ENCODE results near the gene ZNF592. TPM values are rescaled to one million over a fixed set of nuclear protein-coding genes. Genes with fewer than 3 reads are reported as not detected.

The ZNF592 gene
- total RNA-seq, 2 experiments from 2014 or later: 25.5 to 30.8 TPM

GRCh38 chr15:84793431-84794161, 45.2 kb downstream of the ZNF592 start:
- Mint-ChIP-seq H3K36me3 (ENCODE audit: low read depth) (peaks cover 33% of the 10 kb centered on the region), H3K27ac (no peak overlapping the region), H3K4me1 (peaks cover 3% of the 10 kb centered on the region), H3K9me3 (ENCODE audit: low read depth) (no peaks in the 10 kb centered on the region), H3K27me3 (no peaks in the 10 kb centered on the region), H3K4me3 (no peak overlapping the region)
- POLR2A ChIA-PET: no interaction called here
- no peak for DNase-seq
- intact Hi-C loops (cut with DNase I, micrococcal nuclease): no loop called here
- CTCF ChIA-PET: interaction anchor here (0.8 to 0.9 kb wide), 2 partner anchors 14 to 102 kb away, joined by 3 read pairs; no protein-coding TSS in a partner anchor
- no peak for ATAC-seq

DNA sequence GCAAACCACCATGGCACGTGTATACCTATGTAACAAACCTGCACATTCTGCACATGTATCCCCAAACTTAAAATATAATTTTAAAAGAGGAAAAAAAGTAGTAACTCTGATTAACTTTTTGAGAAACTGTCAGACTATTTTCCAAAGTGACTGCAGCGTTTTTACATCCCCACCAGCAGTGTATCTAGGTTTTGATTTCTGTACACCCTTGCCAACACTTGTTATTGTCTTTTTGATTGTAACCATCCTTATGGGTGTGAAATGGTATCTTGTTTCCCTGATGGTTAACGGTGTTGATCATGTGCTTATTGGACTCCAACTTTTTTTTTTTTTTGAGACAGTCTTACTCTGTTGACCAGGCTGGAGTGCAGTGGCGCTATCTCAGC, 45.8 kb downstream of the ZNF592 start:
- H3K27me3 Mint-ChIP-seq: no peaks in the 10 kb centered on the region
- peaks cover 35% of the 10 kb centered on the region for H3K36me3 Mint-ChIP-seq (ENCODE audit: low read depth)
- no peak for ATAC-seq
- intact Hi-C loops (cut with DNase I, micrococcal nuclease): no loop called here
- POLR2A ChIA-PET: no interaction called here
- no peak overlapping the region for H3K4me3 Mint-ChIP-seq
- peaks cover 2% of the 10 kb centered on the region for H3K4me1 Mint-ChIP-seq
- CTCF ChIA-PET: interaction anchor here (0.8 kb wide), 1 partner anchor 15 kb away, joined by 3 read pairs; no protein-coding TSS in a partner anchor
- no peak for DNase-seq
- no peaks in the 10 kb centered on the region for H3K9me3 Mint-ChIP-seq (ENCODE audit: low read depth)
- H3K27ac Mint-ChIP-seq: no peak overlapping the region

- Mint-ChIP-seq H3K4me3 (no peak overlapping the region), H3K36me3 (ENCODE audit: low read depth) (peaks cover 42% of the 10 kb centered on the region), H3K27ac (no peak overlapping the region), H3K9me3 (ENCODE audit: low read depth) (no peaks in the 10 kb centered on the region), H3K4me1 (peaks cover 2% of the 10 kb centered on the region), H3K27me3 (no peaks in the 10 kb centered on the region)
- no peak for ATAC-seq
- ChIA-PET CTCF (no interaction called here), POLR2A (no interaction called here)
- no peak for DNase-seq
- intact Hi-C loops (cut with DNase I, micrococcal nuclease): no loop called here
These were observed 46.8 kb downstream of the ZNF592 start for GRCh38 chr15:84795186-84795585.

- Mint-ChIP-seq H3K4me1 (no peaks in the 10 kb centered on the region), H3K27ac (no peak overlapping the region), H3K27me3 (no peaks in the 10 kb centered on the region), H3K4me3 (no peak overlapping the region), H3K36me3 (ENCODE audit: low read depth) (peaks cover 37% of the 10 kb centered on the region), H3K9me3 (ENCODE audit: low read depth) (no peaks in the 10 kb centered on the region)
- POLR2A ChIA-PET: no interaction called here
- DNase-seq (no peak), ATAC-seq (no peak)
- intact Hi-C loops (cut with DNase I, micrococcal nuclease): no loop called here
- CTCF ChIA-PET: interaction anchor here (0.6 to 0.7 kb wide), 2 partner anchors 14 to 85 kb away, joined by 4 to 5 read pairs; no protein-coding TSS in a partner anchor
These were observed 48.8 kb downstream of the ZNF592 start for GRCh38 chr15:84797212-84797611.

GRCh38 chr15:84797801-84798200, 49.4 kb downstream of the ZNF592 start:
- Mint-ChIP-seq H3K27ac (no peak overlapping the region), H3K4me3 (no peak overlapping the region), H3K4me1 (no peaks in the 10 kb centered on the region), H3K36me3 (ENCODE audit: low read depth) (peaks cover 40% of the 10 kb centered on the region), H3K27me3 (no peaks in the 10 kb centered on the region), H3K9me3 (ENCODE audit: low read depth) (no peaks in the 10 kb centered on the region)
- ATAC-seq (no peak), DNase-seq (no peak)
- intact Hi-C loops (cut with DNase I, micrococcal nuclease): no loop called here
- CTCF ChIA-PET: no interaction called here
- POLR2A ChIA-PET: no interaction called here

- CTCF ChIA-PET: interaction anchor here (0.6 to 0.7 kb wide), 2 partner anchors 13 to 140 kb away, joined by 3 read pairs; no protein-coding TSS in a partner anchor
- no peaks in the 10 kb centered on the region for H3K4me1 Mint-ChIP-seq
These were observed 50.1 kb downstream of the ZNF592 start for GRCh38 chr15:84798436-84798946.

GRCh38 chr15:84799511-84800187, 51.3 kb downstream of the ZNF592 start:
- DNase-seq: no peak
- intact Hi-C loops (cut with DNase I, micrococcal nuclease): no loop called here
- H3K4me3 Mint-ChIP-seq: no peak overlapping the region
- CTCF ChIA-PET: interaction anchor here (0.6 to 1.2 kb wide), 2 partner anchors 14 to 201 kb away, joined by 3 read pairs; no protein-coding TSS in a partner anchor
- H3K9me3 Mint-ChIP-seq (ENCODE audit: low read depth): no peaks in the 10 kb centered on the region
- no peak overlapping the region for H3K27ac Mint-ChIP-seq
- no peaks in the 10 kb centered on the region for H3K27me3 Mint-ChIP-seq
- POLR2A ChIA-PET: no interaction called here
- no peak for ATAC-seq
- peaks cover 44% of the 10 kb centered on the region for H3K36me3 Mint-ChIP-seq (ENCODE audit: low read depth)
- no peaks in the 10 kb centered on the region for H3K4me1 Mint-ChIP-seq

More at GRCh38 chr15:84798436-84798946, 50.1 kb downstream of the ZNF592 start:
- POLR2A ChIA-PET: interaction anchor here (0.5 kb wide), 1 partner anchor 9 kb away, joined by 3 read pairs; no protein-coding TSS in a partner anchor
- Mint-ChIP-seq H3K27me3 (no peaks in the 10 kb centered on the region), H3K27ac (no peak overlapping the region), H3K4me3 (no peak overlapping the region), H3K36me3 (ENCODE audit: low read depth) (peaks cover 46% of the 10 kb centered on the region), H3K9me3 (ENCODE audit: low read depth) (no peaks in the 10 kb centered on the region)
- ATAC-seq: no peak
- intact Hi-C loops (cut with DNase I, micrococcal nuclease): no loop called here
- DNase-seq: no peak

GRCh38 chr15:84800365-84800806, 52.0 kb downstream of the ZNF592 start:
- Mint-ChIP-seq H3K9me3 (ENCODE audit: low read depth) (no peaks in the 10 kb centered on the region), H3K4me1 (no peaks in the 10 kb centered on the region), H3K4me3 (no peak overlapping the region), H3K27me3 (no peaks in the 10 kb centered on the region), H3K27ac (no peak overlapping the region), H3K36me3 (ENCODE audit: low read depth) (peaks cover 44% of the 10 kb centered on the region)
- ATAC-seq: no peak
- no peak for DNase-seq
- CTCF ChIA-PET: interaction anchor here (1.2 kb wide), 1 partner anchor 202 kb away, joined by 3 read pairs; no protein-coding TSS in a partner anchor
- intact Hi-C loops (cut with DNase I, micrococcal nuclease): no loop called here
- POLR2A ChIA-PET: no interaction called here

GRCh38 chr15:84804005-84804900, 55.9 kb downstream of the ZNF592 start:
- DNase-seq (no peak), ATAC-seq (no peak)
- Mint-ChIP-seq H3K4me1 (no peaks in the 10 kb centered on the region), H3K36me3 (ENCODE audit: low read depth) (peaks cover 29% of the 10 kb centered on the region), H3K27me3 (no peaks in the 10 kb centered on the region), H3K27ac (no peak overlapping the region), H3K9me3 (ENCODE audit: low read depth) (no peaks in the 10 kb centered on the region), H3K4me3 (no peak overlapping the region)
- intact Hi-C loops (cut with DNase I, micrococcal nuclease): no loop called here
- ChIA-PET POLR2A (no interaction called here), CTCF (interaction anchor here (0.7 kb wide), 1 partner anchor 122 kb away, joined by 3 read pairs; no protein-coding TSS in a partner anchor)

DNA sequence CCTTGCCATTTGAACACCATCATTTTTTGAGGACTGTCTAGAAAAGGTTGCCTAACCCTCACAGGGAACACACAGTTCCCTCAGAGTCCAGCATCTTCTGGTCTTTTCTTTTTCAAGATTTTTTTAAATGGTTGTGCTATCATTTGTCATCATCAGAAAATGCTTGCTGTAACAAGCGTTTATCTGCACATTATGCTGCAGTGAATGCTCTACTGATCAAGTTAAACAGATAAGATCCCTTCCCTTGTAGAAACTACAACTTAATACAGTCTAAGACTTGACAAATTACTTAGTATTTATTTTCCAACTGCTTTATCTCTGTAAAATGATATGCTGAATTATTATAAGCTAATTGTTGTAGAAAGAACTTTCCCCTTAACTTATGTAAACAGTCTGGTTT, 56.8 kb downstream of the ZNF592 start:
- no peak overlapping the region for H3K27ac Mint-ChIP-seq
- DNase-seq (no peak), ATAC-seq (no peak)
- H3K36me3 Mint-ChIP-seq (ENCODE audit: low read depth): peaks cover 22% of the 10 kb centered on the region
- H3K27me3 Mint-ChIP-seq: no peaks in the 10 kb centered on the region
- ChIA-PET CTCF (interaction anchor here (0.6 to 0.7 kb wide), 2 partner anchors 26 to 149 kb away, joined by 3 read pairs; no protein-coding TSS in a partner anchor), POLR2A (no interaction called here)
- intact Hi-C loops (cut with DNase I, micrococcal nuclease): no loop called here
- H3K4me3 Mint-ChIP-seq: no peak overlapping the region
- H3K4me1 Mint-ChIP-seq: no peaks in the 10 kb centered on the region
- no peaks in the 10 kb centered on the region for H3K9me3 Mint-ChIP-seq (ENCODE audit: low read depth)

DNA sequence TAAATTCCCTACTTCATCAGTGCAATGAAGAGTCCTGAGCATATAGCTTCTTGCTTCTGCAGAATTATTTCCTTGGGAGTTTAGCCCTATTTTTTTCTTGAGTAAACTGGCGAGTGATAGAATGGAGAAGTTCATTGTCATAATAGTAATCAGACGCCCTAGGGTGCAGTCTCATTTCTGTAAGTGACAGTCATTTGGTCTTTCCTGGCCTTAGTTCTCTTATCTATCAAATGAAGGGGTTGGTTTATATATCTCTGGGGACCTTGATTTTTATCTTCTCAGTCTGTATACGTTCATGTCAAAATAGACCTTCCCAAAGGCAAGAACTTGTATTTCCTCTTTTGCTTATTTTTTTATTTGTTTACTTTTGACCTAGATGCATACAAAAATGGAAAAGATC, 58.8 kb downstream of the ZNF592 start:
- no peaks in the 10 kb centered on the region for H3K9me3 Mint-ChIP-seq (ENCODE audit: low read depth)
- no peak overlapping the region for H3K4me3 Mint-ChIP-seq
- DNase-seq (no peak), ATAC-seq (no peak)
- POLR2A ChIA-PET: interaction anchor here (0.6 kb wide), 1 partner anchor 9 kb away, joined by 3 read pairs; no protein-coding TSS in a partner anchor
- intact Hi-C loops (cut with DNase I, micrococcal nuclease): no loop called here
- no peaks in the 10 kb centered on the region for H3K27me3 Mint-ChIP-seq
- H3K36me3 Mint-ChIP-seq (ENCODE audit: low read depth): peaks cover 11% of the 10 kb centered on the region
- no peak overlapping the region for H3K27ac Mint-ChIP-seq
- CTCF ChIA-PET: interaction anchor here (0.6 kb wide), 1 partner anchor 123 kb away, joined by 3 read pairs; no protein-coding TSS in a partner anchor
- no peaks in the 10 kb centered on the region for H3K4me1 Mint-ChIP-seq

All from activated CD4-positive, alpha-beta T cell treated with anti-CD3 and anti-CD28 coated beads for 36 hours (primary cell).